Measurements from ENCODE around the gene MT1H.
"Not testable (repeated sequence)": the region's sequence is repeated elsewhere in the genome, so short reads cannot be mapped to it uniquely, and the experiment has no call there.

MT1H gene

GRCh38 chr16:56684926-56685590 lies 15.4 kb downstream of the MT1H start:
- no peak for DNase-seq

GRCh38 chr16:56686758-56687157 lies 17.1 kb downstream of the MT1H start:
- no peak for DNase-seq

GRCh38 chr16:56688762-56689161 lies 19.1 kb downstream of the MT1H start:
- DNase-seq = no peak

- no peak for DNase-seq
These were observed 19.6 kb downstream of the MT1H start for GRCh38 chr16:56689171-56689570.

GRCh38 chr16:56690420-56691122 lies 21.0 kb downstream of the MT1H start:
- no peak for DNase-seq

GRCh38 chr16:56691885-56692284 lies 22.3 kb downstream of the MT1H start:
- DNase-seq = peak in 1 of 3 experiments; percentile 2

GRCh38 chr16:56695246-56695645 lies 25.6 kb downstream of the MT1H start:
- DNase-seq = no peak

GRCh38 chr16:56697456-56698155 lies 28.0 kb downstream of the MT1H start:
- DNase-seq = no peak

- no peak for DNase-seq
These were observed 30.6 kb downstream of the MT1H start for GRCh38 chr16:56700195-56700594.

- DNase-seq = no peak
These were observed 31.0 kb downstream of the MT1H start for GRCh38 chr16:56700631-56701030.

GRCh38 chr16:56701534-56701933 lies 31.9 kb downstream of the MT1H start:
- DNase-seq = no peak

- DNase-seq = no peak
These were observed 33.2 kb downstream of the MT1H start for GRCh38 chr16:56702836-56703235.

GRCh38 chr16:56708525-56709442 lies 39.2 kb downstream of the MT1H start:
- peak in 1 of 3 experiments; percentile 4 for DNase-seq

GRCh38 chr16:56709443-56710040 lies 39.9 kb downstream of the MT1H start:
- no peak for DNase-seq

GRCh38 chr16:56710181-56710737 lies 40.6 kb downstream of the MT1H start:
- DNase-seq = no peak

- DNase-seq = no peak
These were observed 42.2 kb downstream of the MT1H start for GRCh38 chr16:56711862-56712261.

GRCh38 chr16:56713794-56714193 lies 44.2 kb downstream of the MT1H start:
- no peak for DNase-seq

GRCh38 chr16:56715126-56715525 lies 45.5 kb downstream of the MT1H start:
- DNase-seq = no peak

GRCh38 chr16:56716761-56717160 lies 47.1 kb downstream of the MT1H start:
- no peak for DNase-seq

- not testable (repeated sequence) for DNase-seq
These were observed 47.9 kb downstream of the MT1H start for GRCh38 chr16:56717532-56717931.
